Heart left ventricle (tissue), 16 donors: ENCODE measurements around the gene ST3GAL6. TPM values are rescaled to one million over a fixed set of nuclear protein-coding genes. Genes with fewer than 3 reads are reported as not detected.

Source experiments
- ATAC-seq, 4 donors: fragments of 200-7000 bp; cut with Tn5 transposase; one replicate each; pipeline ENCODE4 v1.9.1; 2020 to 2022; ENCODE audit warnings: moderate library complexity in 4 of 4, mild to moderate bottlenecking in 3 of 4, moderate number of reproducible peaks in 1 of 4
- DNase-seq, 5 donors: peaks; one replicate each; pipeline ENCODE4 v3.0.0-alpha.2; 2020
- H3K27ac ChIP-seq, 12 donors: fragments of 200-600 bp; sonication (generic) in 4 of 12; one replicate each; pipeline versions ENCODE4 v1.5.0 to v1.8.0; 2016 to 2022; ENCODE audit warnings: mild to moderate bottlenecking in 2 of 12
- H3K27me3 ChIP-seq, 9 donors: fragments of 200-600 bp; sonication (generic) in 2 of 9; one replicate each; pipeline versions ENCODE4 v1.5.1 to v1.8.0; 2016 to 2022; ENCODE audit warnings: mild to moderate bottlenecking in 3 of 9
- H3K36me3 ChIP-seq, 9 donors: fragments of 200-600 bp; sonication (generic) in 2 of 9; one replicate each; pipeline versions ENCODE4 v1.5.0 to v1.8.0; 2018 to 2022; ENCODE audit warnings: mild to moderate bottlenecking in 2 of 9
- H3K4me1 ChIP-seq, 12 donors: fragments of 200-600 bp; sonication (generic) in 4 of 12; one replicate each; pipeline versions ENCODE4 v1.5.0 to v1.8.0; 2016 to 2022; ENCODE audit warnings: mild to moderate bottlenecking in 3 of 12
- H3K4me3 ChIP-seq, 12 donors: fragments of 200-600 bp; sonication (generic) in 4 of 12; one replicate each; pipeline versions ENCODE4 v1.5.0 to v1.8.0; 2017 to 2022; ENCODE audit warnings: mild to moderate bottlenecking in 9 of 12, moderate library complexity in 4 of 12
- H3K9me3 ChIP-seq, 12 donors: fragments of 200-600 bp; sonication (generic) in 4 of 12; one replicate each; pipeline versions ENCODE4 v1.5.0 to v1.8.0; 2016 to 2022; ENCODE audit warnings: mild to moderate bottlenecking in 1 of 12
- CTCF ChIP-seq, 12 donors: fragments of 200-600 bp; sonication (generic) in 4 of 12; IDR thresholded peaks; one replicate each; pipeline versions ENCODE4 v1.5.0 to v1.8.0; 2018 to 2022; ENCODE audit warnings: antibody characterized with exemption in 12 of 12, mild to moderate bottlenecking in 5 of 12
- POLR2A ChIP-seq, 2 donors: fragments of 450-650 bp; IDR thresholded peaks; one replicate each; pipeline ENCODE4 v1.6.1; 2017; ENCODE audit warnings: antibody characterized with exemption in 2 of 2, mild to moderate bottlenecking in 2 of 2, moderate library complexity in 2 of 2
- WGBS, 4 donors: extraction: QIAGEN DNeasy Blood & Tissue Kit in 2 of 4; methylation state at CpG; one replicate each; pipeline versions ENCODE4 v1.1.5 to v1.1.7; 2013 to 2018; 5-methylcytosine and 5-hydroxymethylcytosine counted together
- intact Hi-C, 10 donors: fragments of 100-400 bp; cut with DNase I; formaldehyde crosslinking; loops; one replicate each; pipeline versions ENCODE4 v1.11.1 to v1.14.2; 2022
- polyA plus RNA-seq, 2 donors: library from polyadenylated mRNA; stranded (reverse); fragments of 200-250 nt; gene quantifications; one replicate each; pipeline ENCODE4 v1.2.3, GENCODE V29; 2013
- total RNA-seq, 9 donors: library from RNA; depleted of rRNA in 2 of 9; stranded (reverse); fragments of >200 nt in 2 of 9; fragmentation: NEBNext Ultra II Directional in 3 of 9; extraction: Animal tissue kit (Norgen Biotek cat#: 25700) in 3 of 9; gene quantifications; one replicate each; pipeline versions ENCODE4 v1.1.0 to v1.2.4, GENCODE V29; 2016 to 2023
- donor health status: ischemic (EF 13 %, LVEDD 7.1; RV severe dilation, severe dysfunction).
- donor health status: healthy with polysubstance abuse.
- donor health status: DM: no; HTN: yes; CAD: no.
- donor health status: DM: no; HTN: no; CAD: no.
- donor health status: ischemic (EF 25% LVEDD 6.9; RV normal size, moderate dysfunction).
- donor health status: ischemic (EF 25% LVEDD 5.7; RV mildly dilated, moderate dysfunction).
- donor health status: healthy.
- donor health status: DM: yes; HTN: yes; CAD: no.
- donor health status: ischemic (EF 35%, LVEDD 5.7; RV mildly dilated, moderate dysfunction).
- donor health status: nonischemic (EF 11% LVEDD 7.7; RV severe dilation, severe dysfunction).
- donor health status: DM: yes; HTN: yes; CAD: no.
- donor health status: PGD.
- donor health status: ischemic (EF 29% LVEDD 5.4; RV normal size, mild dysfunction).
- donor health status: nonischemic (EF 23%, LVEDD 6.1; RV moderate dilation, normal function).

ST3GAL6 gene
- total and polyA plus RNA-seq, 11 donors: 35.3 to 95.9 (median 64.5) TPM

GRCh38 chr3:98805571-98805970 is 42.4 kb downstream of the ST3GAL6 start:
- peaks cover 0 to 16% (median 6%) of the 10 kb centered on the region in 12 donors for H3K4me1 ChIP-seq
- TF ChIP-seq CTCF (IDR thresholded peaks at IDR 0.05) (no peak), POLR2A (IDR thresholded peaks at IDR 0.05) (no peak)
- intact Hi-C loops: no loop called here
- H3K27me3 ChIP-seq: no peaks in the 10 kb centered on the region
- H3K9me3 ChIP-seq: no peaks in the 10 kb centered on the region
- ATAC-seq (no peak), DNase-seq (no peak)
- peaks cover 0 to 74% (median 24%) of the 10 kb centered on the region in 9 donors for H3K36me3 ChIP-seq
- WGBS, 4 donors: 88 to 92% (median 90%) methylated on average over 6 of the region's 6 CpGs
- H3K4me3 ChIP-seq: no peak overlapping the region
- H3K27ac ChIP-seq: no peak overlapping the region

- TF ChIP-seq CTCF (IDR thresholded peaks at IDR 0.05) (no peak), POLR2A (IDR thresholded peaks at IDR 0.05) (no peak)
- H3K36me3 ChIP-seq: peaks cover 0 to 76% (median 24%) of the 10 kb centered on the region in 9 donors
Measured at GRCh38 chr3:98806521-98806920, 43.4 kb downstream of the ST3GAL6 start.

GRCh38 chr3:98807011-98807410 is 43.9 kb downstream of the ST3GAL6 start:
- H3K36me3 ChIP-seq: peaks cover 0 to 76% (median 24%) of the 10 kb centered on the region in 9 donors
- intact Hi-C loops: no loop called here
- no peak for DNase-seq
- H3K9me3 ChIP-seq: no peaks in the 10 kb centered on the region
- H3K4me3 ChIP-seq: no peak overlapping the region
- ATAC-seq: no peak
- H3K27me3 ChIP-seq: no peaks in the 10 kb centered on the region
- peaks cover 0 to 23% (median 6%) of the 10 kb centered on the region in 12 donors for H3K4me1 ChIP-seq
- TF ChIP-seq POLR2A (IDR thresholded peaks at IDR 0.05) (no peak), CTCF (IDR thresholded peaks at IDR 0.05) (no peak)
- WGBS, 4 donors: 93 to 100% (median 95%) methylated on average over 4 of the region's 4 CpGs
- no peak overlapping the region for H3K27ac ChIP-seq

More at GRCh38 chr3:98806521-98806920, 43.4 kb downstream of the ST3GAL6 start:
- Histone ChIP-seq H3K27ac (no peak overlapping the region), H3K4me1 (peaks cover 0 to 23% (median 6%) of the 10 kb centered on the region in 12 donors), H3K4me3 (no peak overlapping the region), H3K9me3 (no peaks in the 10 kb centered on the region), H3K27me3 (no peaks in the 10 kb centered on the region)
- intact Hi-C loops: no loop called here
- ATAC-seq (no peak), DNase-seq (no peak)
- 67 to 86% (median 74%) methylated on average over 1 of the region's 1 CpG for WGBS, 4 donors

GRCh38 chr3:98807561-98807960 is 44.4 kb downstream of the ST3GAL6 start:
- Histone ChIP-seq H3K36me3 (peaks cover 0 to 77% (median 24%) of the 10 kb centered on the region in 9 donors), H3K27ac (no peak overlapping the region), H3K27me3 (no peaks in the 10 kb centered on the region), H3K9me3 (no peaks in the 10 kb centered on the region), H3K4me3 (no peak overlapping the region), H3K4me1 (peaks cover 0 to 23% (median 6%) of the 10 kb centered on the region in 12 donors)
- 95 to 100% (median 96%) methylated on average over 1 of the region's 1 CpG for WGBS, 4 donors
- intact Hi-C loops: no loop called here
- no peak for DNase-seq
- no peak for TF ChIP-seq CTCF (IDR thresholded peaks at IDR 0.05)
- no peak for TF ChIP-seq POLR2A (IDR thresholded peaks at IDR 0.05)
- no peak for ATAC-seq
